COLO829 (cell line): ENCODE results near the gene OR1N2.
"Not testable (repeated sequence)": the region's sequence is repeated elsewhere in the genome, so short reads cannot be mapped to it uniquely, and the experiment has no call there.

Experiments used
- DNase-seq: peaks from one replicate; pipeline ENCODE4 v3.0.0; 2012; ENCODE audit warnings: low spot score

Gene OR1N2, protein sequence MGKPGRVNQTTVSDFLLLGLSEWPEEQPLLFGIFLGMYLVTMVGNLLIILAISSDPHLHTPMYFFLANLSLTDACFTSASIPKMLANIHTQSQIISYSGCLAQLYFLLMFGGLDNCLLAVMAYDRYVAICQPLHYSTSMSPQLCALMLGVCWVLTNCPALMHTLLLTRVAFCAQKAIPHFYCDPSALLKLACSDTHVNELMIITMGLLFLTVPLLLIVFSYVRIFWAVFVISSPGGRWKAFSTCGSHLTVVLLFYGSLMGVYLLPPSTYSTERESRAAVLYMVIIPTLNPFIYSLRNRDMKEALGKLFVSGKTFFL

DNA sequence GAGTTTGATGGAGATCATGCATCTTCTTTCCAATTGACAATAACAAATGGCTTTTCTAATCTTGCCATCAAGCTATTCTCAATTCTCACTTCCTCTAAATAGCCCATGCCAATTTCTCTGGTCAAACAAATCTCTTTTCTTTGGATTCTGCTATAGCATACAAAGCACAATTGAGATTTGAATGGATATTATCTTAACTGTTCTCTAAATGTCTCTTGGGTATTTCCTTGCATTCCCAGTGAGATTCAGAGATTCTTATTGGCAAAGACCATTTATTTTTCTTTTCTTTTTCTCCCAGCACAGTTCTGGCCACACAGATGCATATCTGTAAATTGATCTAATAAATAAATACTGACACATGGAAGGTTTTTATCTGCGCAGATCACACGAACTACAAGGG lies at the start of gene OR1N2:
TSS of gene OR1N2 (plus strand) at position 301 of the 400 bp plus-strand sequence. CDS start 100 bp downstream, outside the sequence.
- DNase-seq, result no peak

DNA sequence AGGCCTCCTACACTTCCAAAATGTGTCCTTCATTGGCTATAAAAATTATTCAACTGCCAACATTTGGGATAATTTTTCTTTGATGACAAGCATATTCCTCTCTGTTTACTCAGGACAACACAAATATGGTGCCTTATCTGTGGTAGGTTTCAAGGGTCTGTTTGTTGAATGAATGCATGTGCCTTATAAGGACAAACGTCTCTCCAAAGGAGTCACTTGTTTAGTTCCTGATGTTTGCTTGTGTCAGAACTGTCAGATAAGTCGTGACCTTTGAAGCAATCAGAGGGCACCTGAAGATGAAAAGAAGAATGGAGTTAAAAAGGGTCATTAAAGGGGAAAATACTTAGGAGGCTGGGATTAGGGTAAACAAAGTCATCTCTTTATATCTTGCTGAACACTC lies 45.9 kb upstream of the OR1N2 start:
- no peak for DNase-seq

DNA sequence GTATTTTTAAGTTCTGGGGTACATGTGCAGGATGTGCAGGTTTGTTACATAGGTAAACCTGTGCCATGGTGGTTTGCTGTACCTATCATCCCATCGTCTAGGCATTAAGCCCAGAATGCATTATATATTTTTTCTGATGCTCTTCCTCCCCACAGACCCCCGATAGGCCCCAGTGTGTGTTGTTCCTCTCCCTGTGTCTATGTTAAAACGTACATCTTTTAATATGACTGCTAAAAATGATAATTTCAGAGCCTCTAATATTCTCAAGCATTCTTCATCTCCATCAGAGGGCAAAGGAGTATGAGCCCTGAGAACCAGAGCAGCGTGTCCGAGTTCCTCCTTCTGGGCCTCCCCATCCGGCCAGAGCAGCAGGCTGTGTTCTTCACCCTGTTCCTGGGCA lies 42.4 kb upstream of the OR1N2 start, which contains the start of gene OR1J2:
TSS of gene OR1J2 (plus strand) at position 301 of the 400 bp plus-strand sequence. CDS start at position 301, 0 bp downstream.
- DNase-seq, result no peak

DNA sequence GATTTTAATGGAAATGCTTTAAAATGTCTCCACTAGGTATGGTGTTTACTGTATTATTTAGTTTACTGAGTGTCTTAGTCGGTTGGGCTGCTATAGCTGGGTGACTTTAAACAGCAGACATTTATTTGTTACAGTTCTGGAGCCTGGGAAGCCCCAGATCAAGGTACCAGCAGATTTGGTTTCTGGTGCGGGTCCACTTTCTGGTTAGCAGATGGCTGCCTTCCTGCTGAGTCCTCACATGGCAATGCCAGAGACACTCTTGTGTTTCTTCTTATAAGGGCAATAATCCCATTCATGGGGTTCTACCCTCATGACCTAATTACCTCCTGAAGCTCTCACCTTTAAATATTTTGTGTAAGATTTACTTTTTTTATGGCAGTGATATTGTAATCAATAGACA lies 34.7 kb upstream of the OR1N2 start:
- DNase-seq, result no peak

DNA sequence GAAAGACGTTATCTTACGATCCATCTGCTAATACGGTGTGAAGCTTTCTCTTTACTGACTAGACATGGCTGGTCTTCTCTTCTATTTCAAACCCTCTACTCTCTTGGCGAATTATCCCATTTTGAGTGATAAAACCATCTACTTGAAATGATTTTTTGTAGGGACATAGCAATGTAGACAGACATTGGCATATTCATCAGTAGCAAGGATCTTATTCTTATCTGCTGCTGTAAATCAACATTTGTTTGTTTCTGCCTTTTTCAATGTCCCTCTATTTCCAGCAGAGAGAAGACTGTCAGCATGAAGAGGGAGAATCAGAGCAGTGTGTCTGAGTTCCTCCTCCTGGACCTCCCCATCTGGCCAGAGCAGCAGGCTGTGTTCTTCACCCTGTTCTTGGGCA lies 34.1 kb upstream of the OR1N2 start, which contains the start of gene OR1J4:
TSS of gene OR1J4 (plus strand) at position 301 of the 400 bp plus-strand sequence. CDS start at position 301, 0 bp downstream.
- no peak for DNase-seq

DNA sequence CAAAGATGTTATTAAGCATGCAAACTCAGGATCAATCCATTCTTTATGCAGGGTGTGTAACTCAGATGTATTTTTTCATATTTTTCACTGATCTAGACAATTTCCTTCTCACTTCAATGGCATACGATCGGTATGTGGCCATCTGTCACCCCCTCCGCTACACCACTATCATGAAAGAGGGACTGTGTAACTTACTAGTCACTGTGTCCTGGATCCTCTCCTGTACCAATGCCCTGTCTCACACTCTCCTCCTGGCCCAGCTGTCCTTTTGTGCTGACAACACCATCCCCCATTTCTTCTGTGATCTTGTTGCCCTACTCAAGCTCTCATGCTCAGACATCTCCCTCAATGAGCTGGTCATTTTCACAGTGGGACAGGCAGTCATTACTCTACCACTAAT lies 33.5 kb upstream of the OR1N2 start:
- no peak for DNase-seq

DNA sequence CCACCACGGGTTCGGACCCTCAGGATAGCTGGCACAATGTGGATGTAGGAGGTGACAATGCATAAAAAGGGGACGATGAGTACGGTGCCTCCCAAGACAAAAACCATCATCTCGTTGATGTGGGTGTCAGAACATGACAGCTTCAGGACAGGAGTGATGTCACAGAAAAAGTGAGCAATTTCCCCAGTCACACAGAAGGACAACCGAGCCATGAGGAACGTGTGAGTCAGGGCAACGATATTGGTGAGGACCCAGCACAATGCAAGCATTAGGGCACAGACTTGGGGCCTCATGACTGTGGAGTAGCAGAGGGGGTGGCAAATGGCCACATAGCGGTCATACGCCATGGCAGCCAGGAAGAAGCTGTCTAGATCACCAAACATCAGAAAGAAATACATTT lies 26.3 kb upstream of the OR1N2 start:
- DNase-seq, result no peak

DNA sequence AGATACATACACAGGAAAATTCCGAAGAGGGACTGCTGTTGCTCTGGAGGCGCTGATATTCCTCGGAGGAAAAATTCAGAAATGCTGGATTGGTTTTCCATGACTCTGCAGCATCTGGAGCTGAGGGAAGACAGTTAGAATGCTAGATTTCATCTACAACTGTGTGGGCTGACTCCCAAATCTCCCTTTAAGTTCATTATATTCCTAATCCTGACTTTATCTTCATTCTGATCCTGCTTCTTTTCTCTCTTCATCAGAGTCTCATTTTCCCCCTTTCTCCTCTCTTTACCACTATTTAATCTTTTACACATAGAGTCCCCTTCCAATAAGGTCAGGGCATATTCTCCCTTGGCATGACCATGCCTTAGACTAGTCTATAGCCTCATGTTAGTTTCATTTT lies 25.7 kb upstream of the OR1N2 start, which contains the start of gene OR1N1:
TSS of gene OR1N1 (minus strand) at position 101 of the 400 bp plus-strand sequence. CDS start at position 101, 0 bp downstream.
- DNase-seq, result no peak

DNA sequence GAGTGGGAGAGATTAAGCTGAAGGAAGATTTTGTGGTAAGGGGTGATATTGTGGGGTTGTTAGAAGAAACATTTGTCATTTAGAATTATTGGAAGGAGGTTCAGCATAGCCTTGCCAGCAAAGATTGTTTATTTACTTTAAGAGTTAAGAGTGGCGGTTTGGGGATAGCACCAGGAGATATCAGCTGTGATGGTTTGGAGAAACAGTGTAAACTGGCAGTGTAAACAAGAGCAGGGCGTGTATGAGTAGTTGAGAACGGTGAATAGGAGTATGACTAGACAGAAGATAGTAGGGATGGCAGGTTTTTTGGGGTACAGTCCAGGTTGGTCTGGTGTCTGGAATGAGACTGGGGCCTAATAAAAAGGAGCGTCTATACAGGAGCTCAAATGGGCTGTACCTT lies 21.8 kb upstream of the OR1N2 start:
- not testable (repeated sequence) for DNase-seq

DNA sequence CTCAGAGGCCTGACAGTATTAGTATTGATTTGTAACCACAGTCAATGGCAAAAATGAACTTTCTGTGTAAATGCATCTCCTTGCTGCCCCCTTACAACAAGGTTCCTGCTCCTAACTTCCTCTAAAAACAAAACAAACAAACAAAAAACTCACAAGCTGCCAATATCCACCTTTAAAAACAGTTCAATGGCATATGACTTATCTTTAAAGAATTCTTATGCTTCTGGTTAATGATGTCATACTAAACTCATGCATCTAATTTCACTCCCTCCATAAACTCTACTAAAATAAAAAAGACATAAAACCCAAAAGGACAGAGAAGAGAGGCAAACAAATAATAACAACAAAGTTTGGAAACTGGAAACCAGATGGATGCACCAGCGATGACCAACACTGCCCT lies 16.8 kb upstream of the OR1N2 start:
- DNase-seq, result no peak

DNA sequence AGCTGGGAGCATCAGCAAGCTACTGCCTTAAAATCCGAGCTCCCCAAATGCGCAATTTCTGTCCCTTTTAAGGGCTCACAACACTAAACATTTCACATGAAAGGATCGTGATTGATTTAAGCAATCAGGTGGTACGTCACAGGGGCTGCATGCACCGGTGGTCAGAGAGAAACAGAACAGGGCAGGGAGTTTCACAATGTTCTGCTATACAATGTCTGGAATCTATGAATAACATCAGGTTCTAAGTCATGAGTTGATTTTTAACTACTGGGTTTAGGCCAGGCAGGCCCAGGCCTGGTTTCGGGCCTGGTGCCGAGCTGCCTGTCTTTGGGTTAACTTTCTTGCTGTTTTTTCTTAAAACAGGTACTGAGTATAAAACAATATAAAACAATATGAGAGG lies 15.8 kb upstream of the OR1N2 start:
- DNase-seq, result not testable (repeated sequence)

DNA sequence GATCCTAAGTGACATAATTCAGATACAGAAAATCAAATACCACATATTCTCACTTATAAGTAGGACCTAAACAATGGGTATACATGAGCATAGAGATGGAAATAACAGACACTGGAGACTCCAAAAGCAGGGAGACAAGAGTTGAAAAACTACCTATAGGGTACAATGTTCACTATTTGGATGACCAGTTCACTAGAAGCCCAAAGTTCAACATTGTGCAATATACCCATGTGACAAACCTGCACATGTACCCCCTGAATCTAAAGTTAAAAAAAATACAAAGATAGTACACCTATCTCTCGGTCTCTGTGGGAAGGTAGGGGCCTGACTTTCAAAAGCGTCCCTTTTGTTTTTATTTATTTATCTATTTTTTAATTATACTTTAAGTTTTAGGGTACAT lies 14.2 kb upstream of the OR1N2 start:
- DNase-seq, result no peak

DNA sequence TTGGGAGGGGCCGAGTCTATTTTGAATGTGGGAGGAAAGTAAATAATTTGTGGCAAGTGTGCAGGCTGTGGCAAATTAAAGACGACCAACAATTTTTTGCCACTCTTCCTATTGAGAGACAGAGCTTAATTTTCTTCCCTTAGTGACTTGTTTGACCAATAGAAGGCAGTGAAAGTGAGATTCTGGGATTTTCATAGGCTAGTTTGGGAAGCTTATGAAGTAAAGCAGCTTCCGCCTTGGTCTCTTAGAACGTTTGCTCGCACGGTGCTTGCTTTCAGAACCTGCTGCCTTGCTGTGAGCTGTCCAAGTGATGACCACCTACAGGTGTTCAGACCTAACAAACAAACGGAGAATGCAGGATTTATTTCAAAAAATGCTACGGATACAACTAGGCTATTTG lies 6.7 kb upstream of the OR1N2 start:
- DNase-seq, result no peak

DNA sequence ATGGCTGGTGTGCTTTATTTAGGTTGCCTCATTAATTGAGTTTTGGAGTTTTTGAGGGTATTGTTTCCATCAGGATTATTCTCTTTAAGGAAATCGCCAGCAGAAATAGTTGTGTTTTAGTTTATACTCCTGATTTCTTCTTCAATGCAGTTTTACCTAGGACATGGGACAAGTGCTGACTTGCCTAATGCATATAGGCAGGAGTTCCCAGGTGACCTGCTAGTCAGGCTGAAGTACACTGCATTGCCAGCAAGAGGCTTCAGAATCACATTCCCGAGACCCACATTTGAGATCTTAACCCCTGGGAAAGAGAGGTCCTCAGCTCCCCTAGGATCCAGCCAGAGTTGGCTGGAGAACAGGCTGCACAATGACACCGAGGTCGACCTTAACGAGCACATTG lies 1.5 kb upstream of the OR1N2 start:
- DNase-seq, result no peak

DNA sequence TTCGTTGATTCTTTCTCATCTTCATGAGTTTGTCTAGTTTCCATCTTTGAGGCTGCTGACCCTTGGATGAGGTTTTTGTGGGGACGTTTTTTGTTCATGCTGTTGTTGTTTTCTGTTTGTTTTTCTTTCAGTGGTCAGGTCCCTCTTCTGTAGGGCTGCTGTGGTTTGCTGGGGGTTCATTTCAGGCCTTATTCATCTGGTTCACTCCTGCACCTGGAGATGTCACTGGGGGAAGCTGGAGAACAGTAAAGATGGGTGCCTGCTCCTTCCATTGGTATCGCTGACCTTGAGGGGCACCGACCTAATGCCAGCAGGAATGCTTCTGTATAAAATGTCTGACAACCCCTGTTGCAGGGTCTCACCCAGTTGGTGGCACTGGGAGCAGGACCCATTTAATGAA lies 8.5 kb downstream of the OR1N2 start:
- DNase-seq, result no peak

DNA sequence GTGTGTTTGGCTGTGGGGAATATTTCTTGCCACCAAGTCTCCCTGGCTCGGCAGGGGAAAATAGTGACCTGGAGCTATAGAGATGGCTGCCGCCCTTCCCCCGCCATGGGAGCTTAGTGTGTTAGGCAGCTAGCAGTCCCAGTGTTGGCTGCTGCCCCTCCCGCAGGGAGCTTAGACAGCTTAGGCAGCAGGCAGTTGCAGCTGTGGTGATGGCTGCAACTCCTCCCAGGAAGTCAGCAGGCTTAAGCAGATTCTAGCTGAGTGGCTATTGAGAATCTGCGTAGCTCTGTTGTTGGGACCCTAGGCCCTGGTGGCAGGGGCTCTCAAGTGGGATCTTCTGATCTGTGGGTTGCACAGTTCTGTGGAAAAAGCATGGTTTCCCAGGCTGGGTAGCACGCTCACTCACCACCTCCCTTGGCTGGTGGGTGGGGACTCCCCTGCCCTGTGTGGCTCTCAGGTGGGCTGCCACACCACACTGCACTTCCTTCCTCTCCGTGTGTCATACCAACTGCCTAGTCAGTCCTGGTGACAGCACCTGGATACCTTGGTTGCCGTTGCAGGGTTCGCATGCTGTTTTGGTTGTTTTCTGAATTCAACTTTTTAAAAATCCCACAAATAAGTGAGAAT lies 9.3 kb downstream of the OR1N2 start:
- DNase-seq, result no peak

DNA sequence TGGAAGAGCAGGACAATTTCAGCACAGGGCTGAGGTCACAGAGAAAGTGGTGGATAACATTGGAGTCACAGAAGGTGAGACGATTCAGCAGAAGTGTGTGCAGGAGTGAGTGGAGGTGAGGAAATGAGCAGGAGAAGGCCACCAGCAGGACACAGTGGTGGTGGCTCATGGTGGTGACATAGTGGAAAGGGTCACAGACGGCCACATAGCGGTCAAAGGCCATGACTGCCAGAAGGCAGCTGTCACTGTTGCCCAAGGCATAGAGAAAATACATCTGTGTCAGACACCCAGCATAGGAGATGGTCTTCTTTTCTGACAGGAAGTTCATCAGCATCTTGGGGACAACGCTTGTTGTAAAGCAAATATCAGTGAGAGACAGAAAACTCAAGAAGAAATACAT lies 15.0 kb downstream of the OR1N2 start:
- no peak for DNase-seq

DNA sequence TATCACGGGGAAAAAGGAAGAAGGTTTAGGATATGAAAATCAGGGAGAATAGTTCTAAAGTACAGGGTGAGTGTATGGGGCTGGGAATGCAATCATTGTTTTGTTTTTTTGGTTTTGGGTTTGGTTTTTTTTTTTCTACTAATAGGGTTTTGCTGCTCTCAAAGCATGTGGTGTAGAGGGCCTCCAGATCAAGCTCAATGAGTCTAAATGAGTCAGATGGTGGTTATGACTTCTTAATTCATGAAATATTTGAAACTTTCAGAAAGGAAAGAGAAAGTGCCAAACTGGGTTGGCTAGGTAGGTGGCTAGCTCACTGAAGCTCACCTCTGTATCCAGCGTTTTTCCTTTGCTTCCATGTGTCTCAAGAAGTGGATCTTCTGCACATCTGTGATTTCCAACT lies 19.5 kb downstream of the OR1N2 start:
- DNase-seq, result no peak

DNA sequence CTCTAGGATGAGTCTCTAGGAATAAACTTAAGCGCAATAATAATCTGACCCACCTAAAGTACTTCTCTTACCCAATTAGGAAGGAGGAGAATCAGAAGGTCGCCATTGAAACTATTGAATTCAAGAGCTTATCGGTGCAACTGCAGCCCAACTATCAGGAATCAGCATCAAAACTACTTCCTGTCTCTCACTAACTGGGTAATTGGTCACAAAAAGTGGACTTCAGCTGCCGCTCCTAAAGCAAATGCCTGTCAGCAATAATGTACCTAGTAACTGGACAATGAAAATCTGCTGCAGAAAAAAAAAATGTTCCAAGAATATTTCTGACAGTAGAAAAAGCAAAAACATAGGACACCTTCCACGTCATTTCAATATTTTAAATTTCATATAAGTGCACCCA lies 27.0 kb downstream of the OR1N2 start:
- DNase-seq, result no peak

DNA sequence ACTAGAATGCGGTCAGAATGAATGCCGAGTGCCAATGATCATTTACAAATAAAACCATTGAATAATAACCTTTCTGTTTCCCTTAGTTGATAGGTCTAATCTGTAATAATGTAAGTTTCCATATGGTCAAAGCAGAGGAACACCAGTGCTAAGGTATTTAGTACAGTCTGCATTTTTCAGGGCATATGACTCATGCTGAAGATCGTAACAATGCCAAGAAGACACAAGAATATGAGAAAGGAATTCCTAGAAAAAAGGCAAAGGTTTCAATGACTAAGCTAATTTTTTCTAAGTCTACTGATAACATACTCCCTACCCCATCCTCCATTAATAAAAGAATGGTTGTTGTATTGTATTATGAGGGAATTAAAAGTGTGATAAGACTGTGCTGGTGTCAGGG lies 27.4 kb downstream of the OR1N2 start:
- no peak for DNase-seq

DNA sequence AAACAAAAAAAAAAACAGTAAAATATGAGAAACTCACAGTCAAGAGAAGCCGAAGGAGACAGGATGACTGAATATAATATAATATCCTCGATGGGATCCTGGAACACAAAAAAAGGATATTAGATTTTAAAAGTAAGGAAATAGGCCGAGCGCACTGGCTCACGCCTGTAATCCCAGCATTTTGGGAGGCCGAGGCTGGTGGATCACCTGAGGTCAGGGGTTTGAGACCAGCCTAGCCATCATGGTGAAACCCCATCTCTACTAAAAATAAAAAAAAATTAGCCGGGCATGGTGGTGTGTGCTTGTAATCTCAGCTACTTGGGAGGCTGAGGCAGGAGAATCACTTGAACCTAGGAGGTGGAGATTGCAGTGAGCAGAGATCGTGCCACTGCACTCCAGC lies 30.4 kb downstream of the OR1N2 start, which contains the start of gene OR1L8:
TSS of gene OR1L8 (minus strand) at position 101 of the 400 bp plus-strand sequence. CDS start 14,907 bp downstream, outside the sequence.
- DNase-seq, result not testable (repeated sequence)
